HCT116 (cell line): ENCODE results near the gene SSMEM1. TPM values are rescaled to one million over a fixed set of nuclear protein-coding genes. Genes with fewer than 3 reads are reported as not detected.
A peak's percentile ranks its signal among the peaks of the same experiment; 100 is the strongest.

Source experiments
- ATAC-seq: fragments of 200-7000 bp; cut with Tn5 transposase; 2 replicates; pipeline ENCODE4 v1.9.1; 2020; ENCODE audit warnings: mild to moderate bottlenecking, moderate library complexity
- BruUV-seq: library from RNA; stranded (reverse); fragments of 400-500 nt; replicated peaks from 2 replicates; lab custom pipeline; 2021; lab: Mats Ljungman, UMichigan
- CTCF ChIA-PET: fragments of 300-600 bp; sonication (Branson Sonifier 250); formaldehyde crosslinking; loops from one replicate; lab custom pipeline; 2021; ENCODE audit warnings: antibody characterized with exemption; lab: Charles Lee
- POLR2A ChIA-PET: fragments of 300-600, 350-600 bp; sonication (Branson Sonifier 250); formaldehyde crosslinking; loops from one replicate; lab custom pipeline; 2021; ENCODE audit warnings: antibody characterized with exemption; lab: Charles Lee
- RAD21 ChIA-PET, 2 experiments: fragments of 300-600 bp; sonication (Branson Sonifier 250); formaldehyde crosslinking; loops; one replicate each; lab custom pipeline; 2023; ENCODE audit warnings: low total read pairs in 2 of 2; ENCODE audit not compliant: uncharacterized antibody in 2 of 2, unreplicated experiment in 2 of 2, low non-redundant PET in 1 of 2; lab: Charles Lee
- DNase-seq: peaks from one replicate; pipeline ENCODE4 v3.0.0-alpha.2; 2010; ENCODE audit warnings: low read depth, low spot score
- H2AFZ ChIP-seq: fragments of 200-600 bp; shearing (Covaris generic), sonication (generic); 2 replicates; pipeline ENCODE4 v1.6.1; 2017; ENCODE audit warnings: low read depth, mixed run types, mixed read lengths, antibody characterized with exemption, low read length; ENCODE audit not compliant: poor library complexity, severe bottlenecking
- H3K27ac ChIP-seq: 2 replicates; pipeline ENCODE4 v1.5.1; 2012; ENCODE audit warnings: low read depth, low read length
- H3K27me3 ChIP-seq: fragments of 200-600 bp; sonication (generic); 2 replicates; pipeline ENCODE4 v1.6.1; 2016; ENCODE audit warnings: mixed run types, low read length, mixed read lengths; ENCODE audit not compliant: insufficient read depth
- H3K36me3 ChIP-seq, 2 experiments: fragments of 200-500 bp in 1 of 2; fragments of 200-600 bp in 1 of 2; sonication (Bioruptor generic) in 1 of 2; sonication (generic) in 1 of 2; 2 replicates each; pipeline versions ENCODE4 v1.5.1 to v1.6.1; 2014 to 2016; ENCODE audit warnings: low read length in 2 of 2, inconsistent platforms in 1 of 2, mixed read lengths in 1 of 2, mixed run types in 1 of 2; ENCODE audit not compliant: insufficient read depth in 2 of 2, control insufficient read depth in 1 of 2
- H3K4me1 ChIP-seq, 2 experiments: fragments of 200-600 bp in 1 of 2; sonication (generic) in 1 of 2; 2 replicates each; pipeline versions ENCODE4 v1.5.1 to v1.6.1; 2012 to 2017; ENCODE audit warnings: low read length in 2 of 2, inconsistent platforms in 1 of 2, mild to moderate bottlenecking in 1 of 2, mixed read lengths in 1 of 2, mixed run types in 1 of 2, moderate library complexity in 1 of 2; ENCODE audit not compliant: insufficient read depth in 2 of 2, control insufficient read depth in 1 of 2
- H3K4me2 ChIP-seq: fragments of 200-600 bp; sonication (generic); 2 replicates; pipeline ENCODE4 v1.6.1; 2017; ENCODE audit warnings: mixed run types, low read length, mixed read lengths
- H3K4me3 ChIP-seq, 2 experiments: fragments of 200-600 bp in 1 of 2; sonication (generic) in 1 of 2; replicated peaks in 1 of 2; 2 replicates each; pipeline ENCODE4 v1.5.1; 2011 to 2016; ENCODE audit warnings: low read length in 2 of 2, control low read depth in 1 of 2, low read depth in 1 of 2, mild to moderate bottlenecking in 1 of 2, mixed read lengths in 1 of 2, mixed run types in 1 of 2
- H3K79me2 ChIP-seq: fragments of 200-600 bp; sonication (generic); 2 replicates; pipeline ENCODE4 v1.6.1; 2017; ENCODE audit warnings: mild to moderate bottlenecking, mixed run types, low read length, moderate library complexity, mixed read lengths; ENCODE audit not compliant: insufficient read depth
- H3K9ac ChIP-seq: fragments of 200-600 bp; sonication (generic); 2 replicates; pipeline ENCODE4 v1.6.1; 2016; ENCODE audit warnings: low read length, mixed read lengths
- H3K9me2 ChIP-seq: fragments of 200-600 bp; sonication (generic), shearing (Covaris generic); 2 replicates; pipeline ENCODE4 v1.6.1; 2017; ENCODE audit warnings: mixed run types, mild to moderate bottlenecking, moderate library complexity; ENCODE audit not compliant: insufficient read depth
- H3K9me3 ChIP-seq, 2 experiments: fragments of 200-500 bp in 1 of 2; fragments of 200-600 bp in 1 of 2; sonication (Bioruptor generic) in 1 of 2; sonication (generic) in 1 of 2; 2 replicates each; pipeline ENCODE4 v1.6.1; 2014 to 2017; ENCODE audit warnings: low read length in 2 of 2, mixed read lengths in 2 of 2, inconsistent platforms in 1 of 2, low read depth in 1 of 2, mild to moderate bottlenecking in 1 of 2, mixed run types in 1 of 2, moderate library complexity in 1 of 2; ENCODE audit not compliant: control insufficient read depth in 1 of 2, insufficient read depth in 1 of 2
- H4K20me1 ChIP-seq: fragments of 200-600 bp; sonication (generic), shearing (Covaris generic); 2 replicates; pipeline ENCODE4 v1.6.1; 2017; ENCODE audit warnings: mixed run types, mild to moderate bottlenecking, moderate library complexity; ENCODE audit not compliant: insufficient read depth
- ATF3 ChIP-seq: IDR thresholded peaks from 2 replicates; pipeline ENCODE4 v1.6.1; 2012
- CBX3 ChIP-seq: IDR thresholded peaks from 2 replicates; pipeline ENCODE4 v1.6.1; 2012; ENCODE audit warnings: low read depth
- ELF1 ChIP-seq: IDR thresholded peaks from 2 replicates; pipeline ENCODE4 v1.6.1; 2012; ENCODE audit warnings: low read depth, borderline replicate concordance
- EZH2phosphoT487 ChIP-seq: fragments of 200-600 bp; IDR thresholded peaks from 2 replicates; pipeline ENCODE4 v1.6.1; 2018; ENCODE audit warnings: antibody characterized with exemption, borderline replicate concordance
- POLR2A ChIP-seq: IDR thresholded peaks from 2 replicates; pipeline ENCODE4 v1.7.0; 2011; ENCODE audit warnings: borderline replicate concordance; ENCODE audit not compliant: insufficient read depth, insufficient read length; ENCODE audit errors: extremely low read depth
- RAD21 ChIP-seq: IDR thresholded peaks from 2 replicates; pipeline ENCODE4 v1.6.1; 2012; ENCODE audit warnings: low read depth, mild to moderate bottlenecking
- SIN3A ChIP-seq: IDR thresholded peaks from 2 replicates; pipeline ENCODE4 v1.6.1; 2012; ENCODE audit warnings: low read depth
- ZNF274 ChIP-seq: fragments of 200-500 bp; sonication (Bioruptor generic); IDR thresholded peaks from 2 replicates; pipeline ENCODE4 v1.6.1; 2014; ENCODE audit warnings: mild to moderate bottlenecking, low read depth, low read length, inconsistent platforms
- intact Hi-C: fragments of 100-400 bp; cut with micrococcal nuclease; formaldehyde crosslinking; loops from 2 replicates; pipeline ENCODE4 v1.10.0; 2022
- total RNA-seq: library from RNA; stranded (reverse); gene quantifications from one replicate; pipeline ENCODE4 v1.2.1, GENCODE V29; 2021; ENCODE audit not compliant: unreplicated experiment
- TF ChIP-seq, protein P1 (sequence below): IDR thresholded peaks from 2 replicates; pipeline ENCODE4 v1.6.1; 2012

SSMEM1 gene
- total RNA-seq, 1 experiment from 2014 or later, result not detected

DNA sequence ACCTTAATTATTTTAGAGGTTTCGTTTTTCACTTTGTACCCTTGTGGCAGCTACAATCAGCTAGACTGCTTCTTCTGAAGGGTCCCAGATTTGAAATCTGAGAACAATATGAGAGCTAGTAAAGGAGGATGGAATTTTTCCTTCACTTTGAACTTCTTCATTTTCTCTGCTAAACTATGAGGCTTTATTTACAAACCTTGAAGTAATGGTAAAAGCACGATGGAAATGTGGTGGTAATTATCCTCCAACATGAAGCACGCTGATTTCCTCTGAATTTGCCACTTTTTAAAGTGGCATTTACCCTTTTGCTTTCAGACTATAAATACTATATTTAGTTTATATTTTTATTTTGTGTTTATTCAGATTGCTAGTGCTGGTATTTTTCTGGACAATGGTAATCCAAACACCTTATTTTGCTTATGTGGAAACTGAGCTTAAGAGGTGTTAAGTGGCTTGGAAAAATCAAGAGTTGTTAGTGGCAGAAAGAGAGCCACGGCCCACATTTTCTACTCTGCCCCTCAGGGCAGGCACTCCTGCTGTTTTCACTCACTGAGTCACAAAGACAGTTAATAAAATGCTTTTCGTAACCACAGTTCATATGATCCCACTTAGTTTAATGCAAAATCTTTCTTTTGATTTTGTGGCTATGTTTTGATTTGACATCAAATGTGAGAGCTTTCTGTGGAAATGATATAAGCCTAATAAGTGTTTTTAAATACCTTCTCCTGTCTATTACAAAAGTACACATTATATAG lies 2.7 kb downstream of the SSMEM1 start:
- no peak overlapping the region for H3K4me3 ChIP-seq
- H3K9ac ChIP-seq, result no peak overlapping the region
- no peaks in the 10 kb centered on the region for H3K9me3 ChIP-seq
- H3K4me2 ChIP-seq, result no peak overlapping the region
- intact Hi-C loops, result no loop called here
- no peaks in the 10 kb centered on the region for H4K20me1 ChIP-seq
- H3K9me2 ChIP-seq, result no peaks in the 10 kb centered on the region
- H2AFZ ChIP-seq, result peak overlapping the region; percentile 68
- no TSS peak for BruUV-seq
- peaks cover 7 to 13% of the 10 kb centered on the region in 2 experiments; a peak in 3 of 4 replicates for H3K4me1 ChIP-seq
- no peaks in the 10 kb centered on the region for H3K27me3 ChIP-seq
- H3K79me2 ChIP-seq, result no peaks in the 10 kb centered on the region
- RAD21 ChIA-PET, result no interaction called here
- H3K27ac ChIP-seq, result no peak overlapping the region
- POLR2A ChIA-PET, result no interaction called here
- no peaks in the 10 kb centered on the region for H3K36me3 ChIP-seq
- ATAC-seq, result no peak
- DNase-seq, result no peak
- TF ChIP-seq ELF1, result no peak
- TF ChIP-seq, protein P1, sequence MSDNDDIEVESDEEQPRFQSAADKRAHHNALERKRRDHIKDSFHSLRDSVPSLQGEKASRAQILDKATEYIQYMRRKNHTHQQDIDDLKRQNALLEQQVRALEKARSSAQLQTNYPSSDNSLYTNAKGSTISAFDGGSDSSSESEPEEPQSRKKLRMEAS, result no peak
- CTCF ChIA-PET, result no interaction called here

DNA sequence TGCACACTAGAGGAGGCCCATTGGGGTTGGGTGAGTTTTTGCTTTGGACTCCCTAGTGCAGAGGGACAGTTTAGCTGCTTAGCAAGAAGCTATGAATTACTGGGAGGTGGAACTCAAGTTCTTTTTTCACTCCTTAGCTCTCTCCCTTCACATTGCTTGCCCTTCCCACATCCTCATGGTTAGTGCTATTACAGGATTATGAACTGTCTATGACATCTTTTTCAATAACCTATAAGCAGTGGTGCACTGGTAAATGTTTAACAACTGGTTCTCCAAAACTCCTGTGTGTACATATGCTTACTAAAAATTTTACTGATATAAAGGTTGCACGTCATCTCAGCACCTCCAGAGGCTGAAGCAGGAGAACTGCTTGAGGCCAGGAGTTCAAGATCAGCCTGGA lies 6.2 kb downstream of the SSMEM1 start:
- no peak for ATAC-seq
- no TSS peak for BruUV-seq
- Histone ChIP-seq H3K79me2 (no peaks in the 10 kb centered on the region), H3K4me3 (no peak overlapping the region), H2AFZ (no peak overlapping the region), H3K4me1 (peaks cover 5 to 7% of the 10 kb centered on the region in 2 experiments; a peak in 2 of 4 replicates), H3K9me3 (no peaks in the 10 kb centered on the region), H3K4me2 (no peak overlapping the region), H3K27me3 (no peaks in the 10 kb centered on the region), H3K36me3 (no peaks in the 10 kb centered on the region), H3K9me2 (no peaks in the 10 kb centered on the region), H3K27ac (no peak overlapping the region), H3K9ac (no peak overlapping the region), H4K20me1 (no peaks in the 10 kb centered on the region)
- TF ChIP-seq ATF3, result no peak
- no peak for TF ChIP-seq RAD21
- no peak for TF ChIP-seq ZNF274
- TF ChIP-seq, protein P1, result no peak
- no peak for TF ChIP-seq POLR2A
- TF ChIP-seq EZH2phosphoT487, result no peak
- no peak for TF ChIP-seq CBX3
- TF ChIP-seq SIN3A, result no peak
- POLR2A ChIA-PET, result interaction anchor here (1.3 kb wide), 1 partner anchor 8 kb away, joined by 3 read pairs; the partner anchor contains the start of gene TMEM209
- CTCF ChIA-PET, result no interaction called here
- intact Hi-C loops, result no loop called here
- no peak for DNase-seq
- RAD21 ChIA-PET, result no interaction called here
